ENCODE measurements around the gene HERC2.
"Not testable (repeated sequence)": the region's sequence is repeated elsewhere in the genome, so short reads cannot be mapped to it uniquely, and the experiment has no call there.

- TF ChIP-seq, protein P1, sequence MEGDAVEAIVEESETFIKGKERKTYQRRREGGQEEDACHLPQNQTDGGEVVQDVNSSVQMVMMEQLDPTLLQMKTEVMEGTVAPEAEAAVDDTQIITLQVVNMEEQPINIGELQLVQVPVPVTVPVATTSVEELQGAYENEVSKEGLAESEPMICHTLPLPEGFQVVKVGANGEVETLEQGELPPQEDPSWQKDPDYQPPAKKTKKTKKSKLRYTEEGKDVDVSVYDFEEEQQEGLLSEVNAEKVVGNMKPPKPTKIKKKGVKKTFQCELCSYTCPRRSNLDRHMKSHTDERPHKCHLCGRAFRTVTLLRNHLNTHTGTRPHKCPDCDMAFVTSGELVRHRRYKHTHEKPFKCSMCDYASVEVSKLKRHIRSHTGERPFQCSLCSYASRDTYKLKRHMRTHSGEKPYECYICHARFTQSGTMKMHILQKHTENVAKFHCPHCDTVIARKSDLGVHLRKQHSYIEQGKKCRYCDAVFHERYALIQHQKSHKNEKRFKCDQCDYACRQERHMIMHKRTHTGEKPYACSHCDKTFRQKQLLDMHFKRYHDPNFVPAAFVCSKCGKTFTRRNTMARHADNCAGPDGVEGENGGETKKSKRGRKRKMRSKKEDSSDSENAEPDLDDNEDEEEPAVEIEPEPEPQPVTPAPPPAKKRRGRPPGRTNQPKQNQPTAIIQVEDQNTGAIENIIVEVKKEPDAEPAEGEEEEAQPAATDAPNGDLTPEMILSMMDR (IDR thresholded peaks at IDR 0.05), result not testable (repeated sequence)
- not testable (repeated sequence) for TF ChIP-seq POLR2A (IDR thresholded peaks at IDR 0.05)
Measured at GRCh38 chr15:28231336-28231735, 90.6 kb downstream of the HERC2 start.
